GM21576 (cell line): Measurements from ENCODE around the gene RYR2.

Source experiments
- ATAC-seq: cut with Tn5 transposase; IDR thresholded peaks from one replicate; pipeline ENCODE4 v1.9.1; 2021; ENCODE audit warnings: mild to moderate bottlenecking, moderate library complexity; ENCODE audit not compliant: unreplicated experiment

Gene RYR2

DNA sequence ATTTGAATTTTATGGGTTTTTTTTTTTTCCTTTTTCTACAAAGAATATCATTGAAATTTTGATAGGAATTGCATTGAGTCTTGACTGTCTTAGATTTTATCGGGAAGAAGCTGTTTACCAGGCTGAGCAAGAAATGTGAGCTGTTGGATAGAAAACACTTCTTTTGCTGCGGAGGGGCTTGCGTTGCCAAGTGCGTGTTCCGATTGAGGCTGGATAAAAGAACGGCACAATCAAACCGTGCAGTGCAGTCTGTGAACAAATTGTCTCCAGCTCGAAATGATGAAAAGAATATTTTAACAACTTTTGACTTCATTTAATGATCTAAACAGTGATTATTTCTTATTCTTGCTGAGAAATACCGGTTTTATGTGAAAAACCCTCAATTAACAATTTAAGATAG is 149.4 kb downstream of the RYR2 start:
- no peak for ATAC-seq

DNA sequence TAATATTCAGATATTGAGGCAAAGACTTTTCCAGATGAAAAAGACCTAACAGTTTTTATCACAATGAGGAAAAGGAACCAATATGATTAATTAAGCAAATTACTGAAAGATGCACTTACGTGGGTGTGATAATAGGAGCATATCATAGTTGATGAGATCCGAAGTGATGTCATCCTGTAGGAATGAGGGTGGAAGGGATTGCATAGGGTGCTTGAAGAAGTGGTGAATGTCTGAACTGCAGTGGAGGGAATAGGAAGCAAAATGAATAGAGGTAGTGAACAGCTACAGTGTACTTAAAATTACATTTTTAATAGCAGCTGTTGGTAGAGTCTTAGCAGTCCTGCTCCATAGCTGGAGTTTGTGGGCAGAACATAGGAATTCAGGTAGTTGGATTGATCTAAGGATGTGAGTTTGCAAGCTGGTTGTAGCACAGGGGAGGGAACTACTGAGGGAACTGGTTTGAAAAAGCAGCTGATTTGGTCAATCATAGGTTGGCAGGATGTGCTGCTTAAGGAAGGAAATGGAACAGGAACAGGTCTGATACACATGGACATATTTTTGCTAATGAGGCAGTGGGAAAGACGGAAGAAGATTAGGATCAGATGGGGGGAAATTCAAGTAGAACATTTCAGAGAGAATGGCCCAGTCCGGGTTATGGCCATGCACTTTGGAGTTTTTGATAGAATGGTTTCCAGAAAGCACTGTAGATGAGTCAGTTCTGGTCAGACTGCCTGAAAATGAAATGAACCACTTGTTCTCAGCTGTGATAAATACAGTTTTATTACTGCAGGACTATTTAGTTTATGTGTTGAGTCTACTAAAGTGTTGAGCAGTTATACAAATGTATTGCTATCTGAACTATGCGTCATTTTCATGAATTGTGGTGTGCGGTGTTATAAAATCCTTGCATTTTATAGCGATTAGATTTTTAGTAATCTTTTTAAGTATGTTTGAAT is 155.8 kb downstream of the RYR2 start:
- ATAC-seq, result no peak

DNA sequence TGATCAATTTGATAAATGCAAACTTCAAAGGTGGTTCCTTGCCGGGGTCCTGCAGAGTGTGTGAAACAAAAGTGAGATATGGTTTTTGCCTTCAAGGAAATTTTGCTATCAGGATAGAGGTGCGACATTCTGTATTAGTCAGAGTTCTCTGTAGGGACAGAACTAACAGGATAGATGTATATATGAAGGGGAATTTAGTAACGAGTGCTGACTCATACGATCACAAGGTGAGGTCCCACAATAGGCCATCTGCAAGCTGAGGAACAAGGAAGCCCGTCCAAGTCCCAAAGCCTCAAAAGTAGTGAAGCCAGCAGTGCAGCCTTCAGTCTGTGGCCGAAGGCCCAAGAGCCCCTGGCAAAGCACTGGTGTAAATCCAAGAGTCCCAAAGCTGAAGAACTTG is 157.0 kb downstream of the RYR2 start:
- ATAC-seq, result no peak

DNA sequence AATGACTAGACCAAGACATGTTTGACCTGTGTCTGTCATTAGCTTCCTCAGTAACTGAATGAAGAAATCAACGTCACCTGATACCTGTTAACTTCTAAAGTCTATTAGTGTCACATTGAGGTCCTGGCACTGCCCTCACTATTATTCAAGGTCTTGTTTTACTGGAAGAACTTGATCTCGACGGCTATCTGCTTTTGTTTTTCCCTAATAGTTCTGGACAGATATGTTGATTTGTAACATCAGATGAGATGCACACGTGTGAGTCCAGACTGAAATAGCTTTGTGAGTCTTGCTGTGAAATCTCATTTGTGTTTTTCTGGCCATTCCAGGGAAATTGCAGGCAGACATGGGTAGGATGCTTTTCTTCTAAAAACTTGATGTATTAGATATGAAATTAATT is 159.2 kb downstream of the RYR2 start:
- ATAC-seq, result no peak

DNA sequence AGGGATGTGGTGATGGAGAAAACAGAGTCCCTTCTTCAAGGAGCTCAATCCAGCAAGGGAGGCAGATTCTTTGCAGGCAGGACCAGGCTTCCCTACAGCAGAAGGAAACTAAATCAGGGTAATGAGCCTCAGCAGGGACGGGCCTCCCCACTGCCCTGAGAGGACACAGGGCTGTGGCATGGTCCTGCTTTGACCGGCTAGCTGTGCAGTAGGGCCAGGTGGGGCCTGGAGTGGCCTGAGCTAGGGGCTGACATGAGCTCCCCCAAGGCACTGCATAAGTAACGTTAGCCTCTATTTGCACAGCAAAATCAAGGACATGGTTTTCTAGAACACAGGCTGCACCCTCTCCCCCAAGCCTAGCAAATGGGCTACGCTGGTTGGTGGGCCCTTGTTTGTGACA is 162.9 kb downstream of the RYR2 start:
- no peak for ATAC-seq

DNA sequence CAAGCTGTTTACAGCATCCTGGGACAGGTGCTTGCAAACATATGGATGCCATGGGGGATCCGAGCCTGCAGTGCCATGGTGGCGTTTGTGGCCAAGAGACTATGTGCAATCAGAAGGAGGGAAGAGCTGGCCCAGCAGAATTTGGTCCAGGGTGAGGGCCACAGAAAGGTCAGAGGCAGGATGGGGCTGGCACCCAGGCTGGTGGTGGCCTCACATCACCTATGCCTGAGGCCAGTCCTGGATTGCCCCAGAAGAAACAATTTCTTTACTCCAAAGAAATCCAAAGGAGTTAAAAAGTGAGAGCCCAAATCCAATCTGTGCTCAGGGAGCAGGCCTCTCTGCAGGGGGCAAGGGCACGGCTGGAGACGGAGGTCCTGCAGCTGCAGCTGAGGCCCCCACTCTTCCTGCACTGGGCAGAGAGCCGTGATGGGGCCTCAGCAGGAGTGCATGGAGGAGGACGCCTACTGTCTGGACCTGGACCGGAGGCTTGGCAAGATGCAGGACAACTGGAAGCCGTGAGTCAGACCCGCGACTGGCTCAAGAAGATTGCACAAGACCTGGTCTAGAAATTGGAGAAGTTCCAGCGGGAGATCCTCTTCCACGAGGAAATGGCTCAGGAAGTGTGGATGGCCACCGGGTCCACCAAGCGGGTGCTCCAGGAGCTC is 163.5 kb downstream of the RYR2 start:
- no peak for ATAC-seq

DNA sequence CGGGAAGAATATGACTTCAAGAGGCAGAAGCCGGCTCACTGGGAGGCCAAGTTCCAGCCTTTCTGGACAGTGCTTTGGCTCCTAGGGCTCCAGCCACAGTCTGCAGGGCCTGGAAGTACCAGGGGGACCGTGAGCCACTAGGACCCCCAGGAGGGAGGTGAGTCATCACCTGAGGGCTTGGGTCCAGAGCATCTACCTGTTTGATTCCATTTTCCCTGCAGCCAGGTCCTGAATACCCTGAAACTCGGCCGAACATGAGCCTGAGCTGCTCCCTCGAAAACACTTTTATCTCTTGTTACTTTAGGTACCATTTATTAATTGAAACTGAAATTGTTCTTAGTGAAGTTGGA is 164.1 kb downstream of the RYR2 start:
- ATAC-seq, result no peak

DNA sequence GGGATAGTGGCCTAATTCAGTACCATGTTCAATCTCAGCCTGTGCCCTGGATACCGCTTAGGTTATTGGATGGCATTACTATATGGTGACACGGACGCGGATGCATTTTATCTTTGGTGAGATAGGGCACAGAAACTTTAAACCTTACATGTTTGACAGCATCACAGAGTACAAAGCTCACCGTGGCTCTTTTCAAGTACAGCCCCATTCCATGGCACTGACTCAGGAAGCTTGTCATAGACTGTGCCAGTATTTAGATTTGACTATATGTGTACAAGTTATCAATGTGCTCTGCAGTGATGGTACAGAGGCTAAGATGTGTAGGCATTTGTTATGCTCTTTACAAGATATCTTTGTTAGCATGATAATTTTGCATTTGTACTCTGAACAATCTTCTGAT is 169.0 kb downstream of the RYR2 start:
- no peak for ATAC-seq

DNA sequence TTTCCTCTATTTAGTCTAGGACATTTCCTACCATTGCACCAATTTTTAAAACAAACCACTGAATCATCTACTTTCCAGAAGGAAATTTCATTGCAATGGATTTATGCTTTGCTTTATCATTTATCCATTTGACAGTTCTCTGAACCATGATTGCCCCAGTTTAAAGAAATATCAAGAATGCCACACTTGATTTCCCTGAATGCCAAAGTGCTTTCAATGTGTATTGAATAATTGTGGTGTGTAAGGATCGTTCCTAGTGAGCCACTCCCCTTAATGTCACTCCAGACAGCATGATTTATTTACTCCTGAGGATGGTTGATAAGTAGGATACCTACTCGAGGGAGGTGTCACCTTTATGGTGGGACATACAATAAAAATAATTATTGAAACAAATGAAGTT is 169.6 kb downstream of the RYR2 start:
- ATAC-seq, result no peak

DNA sequence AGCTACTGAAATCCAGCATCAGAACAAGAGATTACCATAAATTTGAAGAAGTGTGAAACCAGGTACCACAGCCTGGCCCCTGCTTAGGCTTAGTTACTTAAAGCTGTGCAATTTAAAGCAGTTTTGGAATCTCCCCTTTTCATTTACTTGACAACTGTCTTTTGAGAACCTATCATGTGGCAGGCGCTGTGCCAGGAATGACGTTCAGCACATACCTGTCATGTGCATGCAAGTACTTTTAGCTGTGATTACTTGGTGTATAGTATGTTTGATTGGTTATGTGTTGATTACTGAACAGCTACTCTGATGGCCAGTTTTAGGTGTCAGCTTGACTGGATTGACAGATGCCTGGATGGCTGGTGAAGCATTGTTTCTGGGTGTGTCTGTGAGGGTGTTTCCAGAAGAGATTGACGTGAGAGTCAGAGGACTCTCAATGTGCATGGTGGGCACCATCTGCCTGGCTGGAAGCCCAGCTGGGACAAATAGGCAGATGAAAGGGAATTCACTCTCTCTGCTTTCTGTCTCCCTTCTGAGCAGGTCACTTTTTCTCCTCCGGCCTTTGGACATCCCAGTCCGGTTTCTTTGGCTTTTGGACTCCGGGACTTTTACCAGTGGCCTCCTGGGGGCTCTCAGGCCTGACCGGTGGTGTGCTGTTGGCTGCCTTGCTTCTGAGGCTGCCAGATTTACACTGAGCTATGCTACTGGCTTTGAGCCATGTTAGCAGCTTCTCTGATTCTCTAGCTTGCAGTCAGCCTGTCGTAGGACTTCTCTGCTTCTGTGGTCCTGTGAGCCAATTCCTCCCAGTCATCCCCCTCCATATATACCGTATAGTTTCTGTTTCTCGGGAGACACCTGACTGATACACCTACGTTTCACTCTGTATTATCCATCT is 178.0 kb downstream of the RYR2 start:
- ATAC-seq, result no peak

DNA sequence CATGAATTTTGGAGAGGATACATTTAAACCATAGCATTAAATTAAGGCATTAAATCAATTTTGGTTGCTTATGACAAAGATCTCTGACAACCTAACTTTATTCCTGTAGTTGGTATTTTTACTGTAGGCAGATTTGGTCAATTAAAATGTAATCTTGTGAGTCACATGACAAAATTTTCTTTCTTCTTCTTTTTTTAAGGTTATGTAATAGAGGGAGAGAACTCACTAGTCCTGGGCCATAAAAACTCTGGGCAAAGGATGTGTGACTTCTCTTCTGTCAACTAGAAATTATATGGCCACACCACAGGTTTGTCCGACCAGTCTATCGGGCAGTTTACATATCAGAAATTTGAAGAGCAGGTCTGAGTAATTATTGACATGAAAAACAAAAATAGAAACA is 181.4 kb downstream of the RYR2 start:
- ATAC-seq, result no peak

DNA sequence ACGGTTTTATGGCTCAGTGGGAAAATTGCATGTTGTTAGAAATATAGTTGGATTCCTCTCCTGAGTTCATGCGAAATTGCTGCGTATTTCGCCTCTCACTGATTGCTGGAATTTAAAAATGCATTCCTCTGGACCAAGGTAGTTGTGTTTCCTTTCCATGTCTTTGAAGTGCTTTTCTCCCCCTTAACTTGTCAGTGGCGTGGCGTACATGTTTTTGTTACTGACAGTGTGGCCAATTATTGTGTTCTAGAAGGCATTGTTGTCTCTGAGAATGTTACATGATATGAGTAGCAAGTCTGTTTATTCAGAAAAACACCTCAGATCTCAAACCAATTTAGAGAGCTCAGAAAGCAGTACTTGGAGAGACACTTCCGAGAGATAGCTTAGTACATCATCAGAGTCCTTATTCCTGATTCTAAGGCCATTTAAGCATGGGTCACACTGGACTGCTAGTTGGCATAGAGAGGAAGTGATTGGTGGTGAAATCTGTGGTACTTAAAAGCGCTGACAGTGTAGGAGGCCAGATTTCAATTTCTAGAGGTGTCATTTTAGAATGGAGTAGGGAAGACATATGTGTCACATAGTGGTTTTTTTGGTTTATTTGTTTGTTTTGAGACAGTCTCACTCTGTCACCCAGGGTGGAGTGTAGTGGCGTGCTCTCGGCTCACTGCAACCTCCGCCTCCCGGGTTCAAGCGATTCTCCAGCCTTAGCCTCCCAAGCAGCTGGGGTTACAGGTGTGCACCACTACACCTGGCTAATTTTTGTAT is 184.4 kb downstream of the RYR2 start:
- no peak for ATAC-seq

DNA sequence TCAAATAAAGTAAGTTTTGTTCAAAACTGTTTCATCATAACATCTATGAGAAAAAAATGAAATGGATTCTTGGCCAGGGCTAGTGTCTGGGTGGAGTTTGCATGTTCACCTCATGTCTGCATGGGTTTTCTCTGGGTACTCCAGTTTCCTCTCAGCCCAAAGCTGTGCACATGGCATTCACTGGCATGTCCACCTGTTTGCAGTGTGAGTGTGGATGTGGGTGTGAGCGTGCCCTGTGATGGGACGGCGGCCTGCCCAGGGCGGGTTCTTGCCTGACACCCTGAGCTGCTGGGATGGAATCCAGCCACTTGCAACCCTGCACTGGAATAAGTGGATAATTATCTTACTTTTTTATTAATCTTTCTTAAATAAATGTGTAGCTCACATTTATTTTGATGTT is 185.5 kb downstream of the RYR2 start:
- no peak for ATAC-seq

DNA sequence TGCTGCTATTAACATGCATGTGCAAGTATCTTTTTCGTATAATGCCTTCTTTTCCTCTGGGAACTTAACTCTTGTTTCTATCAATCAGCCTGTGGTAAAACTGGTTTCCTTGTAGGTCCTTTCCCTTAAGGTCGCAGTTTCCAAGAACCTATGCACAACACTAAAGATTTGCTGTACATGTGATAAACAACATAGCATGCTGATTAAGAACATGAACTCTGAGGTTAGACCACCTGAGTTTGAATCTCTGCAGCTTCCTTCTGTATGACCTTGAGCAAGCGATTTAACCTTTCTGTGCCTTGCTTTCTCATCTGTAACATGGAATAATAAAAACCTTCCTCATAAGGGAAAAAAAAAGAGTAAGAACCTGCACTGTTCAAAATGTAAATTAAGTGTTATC is 186.4 kb downstream of the RYR2 start:
- no peak for ATAC-seq

DNA sequence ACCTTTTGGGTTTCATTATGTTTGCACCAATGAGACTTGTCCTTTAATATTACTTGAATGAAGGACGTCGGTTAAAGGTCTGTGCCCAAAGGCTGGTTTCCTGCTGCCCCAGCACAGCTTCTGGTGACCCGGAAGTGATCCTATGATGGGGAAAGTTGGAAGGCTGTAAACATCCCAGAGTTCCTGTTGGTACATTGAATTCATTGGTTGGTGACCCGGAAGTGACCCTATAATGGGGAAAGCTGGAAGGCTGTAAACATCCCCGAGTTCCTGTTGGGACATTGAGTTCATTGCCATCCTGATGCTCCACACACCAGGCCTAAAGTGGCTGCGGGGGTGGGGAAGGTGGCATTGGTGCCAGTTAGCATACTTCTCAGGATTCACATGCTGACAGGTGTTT is 187.3 kb downstream of the RYR2 start:
- no peak for ATAC-seq

DNA sequence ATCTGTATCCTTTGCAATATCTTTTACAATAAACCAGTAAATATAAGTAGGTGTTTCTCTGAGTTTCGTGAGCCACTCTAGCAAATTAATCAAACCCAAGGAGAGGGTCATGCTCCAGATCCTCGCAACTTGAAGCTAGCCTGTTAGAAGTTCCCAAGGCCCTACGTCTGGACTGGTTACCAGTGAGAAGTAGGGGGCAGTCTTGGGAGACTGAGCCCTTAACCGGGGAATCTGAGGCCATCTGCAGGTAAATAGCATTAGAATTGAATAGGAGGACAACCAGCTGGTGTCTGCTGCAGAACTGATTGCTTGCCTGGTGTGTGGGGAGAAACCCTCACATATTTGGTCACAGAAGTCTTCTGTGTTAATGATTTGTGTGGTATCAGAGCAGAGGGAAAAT is 190.5 kb downstream of the RYR2 start:
- no peak for ATAC-seq

DNA sequence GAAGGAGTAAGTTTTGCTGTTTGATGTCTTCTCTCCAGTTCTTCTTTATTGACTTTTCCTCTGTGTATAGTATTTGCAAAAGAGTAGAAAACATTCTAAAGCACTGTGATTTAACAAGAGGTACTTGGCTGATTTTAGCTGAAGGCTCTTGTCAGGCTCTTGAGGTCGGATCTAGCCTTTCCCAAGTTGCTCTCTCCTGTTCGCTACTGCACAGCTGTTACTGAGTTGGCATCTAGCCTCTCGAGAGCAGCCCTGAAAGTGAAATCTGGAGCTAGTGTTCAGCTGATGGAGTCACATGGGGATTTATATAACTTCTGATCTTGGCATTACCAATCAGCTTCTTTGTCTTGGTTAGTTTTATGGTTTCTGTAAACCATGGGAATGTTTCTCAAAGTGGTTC is 193.1 kb downstream of the RYR2 start:
- no peak for ATAC-seq

DNA sequence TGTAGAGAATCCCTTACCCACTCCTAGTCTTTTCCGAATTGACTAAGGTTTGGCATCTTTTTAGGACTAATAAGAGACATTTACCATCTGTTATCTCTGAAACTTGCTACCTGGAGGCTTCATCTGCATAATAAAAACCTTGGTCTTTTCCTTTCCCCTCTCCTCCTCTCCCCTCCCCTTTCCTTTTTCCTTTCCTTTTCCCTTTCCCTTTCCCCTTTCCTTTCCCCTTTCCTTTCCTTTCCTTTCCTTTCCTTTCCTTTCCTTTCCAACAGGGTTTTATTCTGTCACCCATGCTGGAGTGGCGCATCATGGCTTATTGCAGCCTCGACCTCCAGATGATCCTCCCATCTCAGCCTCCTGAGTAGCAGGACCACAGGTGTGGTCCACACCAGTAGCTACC is 195.7 kb downstream of the RYR2 start:
- no peak for ATAC-seq

DNA sequence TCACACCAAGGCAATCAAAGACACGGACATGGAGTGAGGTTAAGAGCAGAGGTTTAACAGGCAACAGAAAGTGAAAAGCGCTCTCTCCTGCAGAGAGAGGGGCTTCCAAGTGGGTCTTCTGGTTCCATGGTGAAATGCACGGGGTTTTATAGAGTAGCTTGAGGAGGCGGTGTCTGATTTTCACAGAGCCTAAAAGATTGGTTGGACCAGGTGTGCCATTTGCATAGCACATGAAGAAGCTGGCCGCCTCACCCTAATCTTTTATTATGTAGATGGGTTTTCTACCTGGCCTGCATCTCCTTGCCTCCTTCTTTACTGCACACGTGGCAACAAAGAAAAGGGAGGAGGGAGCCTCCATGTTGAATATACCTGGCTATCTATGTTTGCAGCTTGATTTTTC is 197.3 kb downstream of the RYR2 start:
- ATAC-seq, result no peak

DNA sequence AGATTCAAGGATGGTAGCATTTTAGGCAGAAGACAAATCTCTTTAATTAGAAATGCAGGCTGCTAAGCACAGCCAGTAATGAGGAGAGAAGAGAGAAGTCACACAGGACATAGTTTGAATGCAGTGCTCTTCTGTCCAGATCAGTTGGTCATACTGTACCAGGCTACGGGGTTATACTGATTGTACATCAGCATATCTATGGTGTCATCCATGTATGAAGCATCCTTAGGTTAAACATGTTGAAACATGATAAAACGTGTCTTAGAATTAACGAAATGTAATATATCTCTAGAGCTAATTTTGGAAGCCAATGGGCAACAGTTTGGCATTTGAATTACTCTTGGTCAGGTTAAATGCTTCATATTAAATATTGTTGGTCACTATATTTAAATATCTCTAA is 199.1 kb downstream of the RYR2 start:
- no peak for ATAC-seq

DNA sequence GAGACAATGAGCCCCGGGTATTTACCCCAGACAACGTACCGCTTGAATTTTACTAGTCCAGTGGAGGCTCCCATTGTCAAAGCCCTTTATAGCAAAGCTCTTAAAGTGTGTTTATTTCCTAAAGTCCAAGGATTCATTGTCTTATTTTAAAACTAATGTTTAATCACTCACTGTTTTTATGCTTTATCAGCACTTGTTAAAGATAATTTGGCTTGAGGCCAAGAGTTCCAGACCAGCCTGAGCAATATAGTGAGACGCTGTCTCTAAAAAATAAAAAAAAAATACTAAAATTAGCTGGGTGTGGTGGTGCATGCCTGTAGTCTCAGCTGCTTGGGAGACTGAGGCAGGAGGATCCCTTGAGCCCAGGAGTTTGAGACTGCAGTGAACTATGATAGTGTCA is 202.8 kb downstream of the RYR2 start:
- no peak for ATAC-seq
